HG03558 (cell line): ENCODE results near the gene KRTAP5-11.
"Not testable (repeated sequence)": the region's sequence is repeated elsewhere in the genome, so short reads cannot be mapped to it uniquely, and the experiment has no call there.

Experiments used
- ATAC-seq: cut with Tn5 transposase; IDR thresholded peaks from one replicate; pipeline ENCODE4 v1.9.1; 2021; ENCODE audit warnings: moderate number of reproducible peaks; ENCODE audit not compliant: unreplicated experiment; ENCODE audit errors: extremely low read depth

KRTAP5-11 gene

GRCh38 chr11:71535825-71536224, 46.9 kb downstream of the KRTAP5-11 start:
- ATAC-seq = no peak

- ATAC-seq = not testable (repeated sequence)
Observed at GRCh38 chr11:71534711-71535608, 47.7 kb downstream of the KRTAP5-11 start.

DNA sequence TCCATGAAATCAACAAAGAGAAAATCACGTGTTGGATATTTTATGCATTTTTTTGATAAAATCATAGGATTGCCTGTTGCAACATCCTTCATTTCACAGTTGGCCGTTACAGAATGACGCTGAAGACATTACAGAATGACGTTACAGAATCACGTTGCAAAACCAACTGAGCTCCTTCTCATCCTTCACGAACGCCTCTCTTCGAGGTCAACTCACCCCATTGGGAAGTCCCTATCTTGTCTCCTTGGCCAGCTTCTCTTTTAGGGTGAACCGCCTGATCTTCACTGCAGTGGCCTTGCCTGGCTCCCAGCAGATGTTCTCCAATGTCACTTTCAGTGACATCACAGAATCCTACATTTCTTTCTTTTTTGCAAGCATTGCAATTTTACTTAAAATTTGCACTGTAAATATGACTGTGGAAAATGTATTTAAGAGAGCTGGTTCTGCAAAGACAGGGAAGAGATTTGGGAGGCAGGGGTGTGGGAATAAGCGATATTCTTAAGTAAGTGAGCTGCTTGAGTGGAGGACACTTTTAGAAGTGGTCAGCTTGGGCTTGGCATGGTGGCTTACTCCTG, 50.6 kb downstream of the KRTAP5-11 start:
- no peak for ATAC-seq
